GM19438 (cell line): Measurements from ENCODE around the gene SIM2.

Experiments
- ATAC-seq: cut with Tn5 transposase; IDR thresholded peaks from one replicate; pipeline ENCODE4 v1.9.1; 2021; ENCODE audit warnings: low read depth; ENCODE audit not compliant: unreplicated experiment

SIM2 gene

GRCh38 chr21:36732761-36733160 is 33.8 kb downstream of the SIM2 start:
- ATAC-seq, result no peak

GRCh38 chr21:36733857-36734256 is 34.9 kb downstream of the SIM2 start:
- no peak for ATAC-seq

DNA sequence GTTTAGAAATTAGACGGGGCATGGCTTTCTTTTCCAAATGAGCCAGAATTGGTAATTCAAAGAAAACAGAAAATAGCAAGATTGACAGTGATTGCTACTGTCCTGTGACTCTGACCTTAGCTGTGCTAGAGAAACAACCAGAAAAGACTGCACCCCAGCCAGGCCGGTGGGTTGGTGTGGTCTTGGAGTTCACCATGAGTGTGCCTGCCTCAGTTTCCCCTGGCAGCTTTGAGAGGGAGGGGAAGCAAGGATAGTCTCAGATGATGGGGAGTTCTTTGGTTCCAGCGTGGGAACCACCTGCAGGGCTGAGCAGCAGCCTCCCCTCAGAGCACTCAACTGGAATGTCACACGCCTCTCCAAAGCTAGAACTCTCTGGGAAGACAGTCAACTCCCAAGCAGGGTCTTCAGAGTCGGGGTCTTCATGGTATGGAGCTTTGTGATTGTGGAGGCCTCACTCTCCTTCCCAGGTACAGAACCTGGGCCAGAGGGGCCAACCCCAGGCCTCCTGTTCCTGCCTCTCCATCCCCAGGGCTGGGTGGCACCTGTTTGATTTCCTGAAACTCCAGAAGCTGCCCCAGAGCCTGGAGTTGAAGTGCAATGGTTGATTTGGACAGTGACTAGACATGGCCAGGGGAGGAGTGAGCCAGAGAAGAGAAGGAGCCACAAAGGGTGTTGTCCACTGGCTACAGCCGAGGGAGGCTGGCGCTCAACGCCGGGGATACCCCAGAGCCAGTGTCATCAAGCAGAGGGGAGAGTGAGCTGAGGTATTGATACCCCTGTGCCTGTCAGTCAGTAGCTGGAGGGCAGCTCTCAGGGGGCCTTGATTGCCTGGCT is 35.7 kb downstream of the SIM2 start:
- ATAC-seq, result no peak

GRCh38 chr21:36735201-36735515 is 36.2 kb downstream of the SIM2 start:
- ATAC-seq, result no peak

- ATAC-seq, result no peak
These were observed 36.9 kb downstream of the SIM2 start for GRCh38 chr21:36735724-36736320.

DNA sequence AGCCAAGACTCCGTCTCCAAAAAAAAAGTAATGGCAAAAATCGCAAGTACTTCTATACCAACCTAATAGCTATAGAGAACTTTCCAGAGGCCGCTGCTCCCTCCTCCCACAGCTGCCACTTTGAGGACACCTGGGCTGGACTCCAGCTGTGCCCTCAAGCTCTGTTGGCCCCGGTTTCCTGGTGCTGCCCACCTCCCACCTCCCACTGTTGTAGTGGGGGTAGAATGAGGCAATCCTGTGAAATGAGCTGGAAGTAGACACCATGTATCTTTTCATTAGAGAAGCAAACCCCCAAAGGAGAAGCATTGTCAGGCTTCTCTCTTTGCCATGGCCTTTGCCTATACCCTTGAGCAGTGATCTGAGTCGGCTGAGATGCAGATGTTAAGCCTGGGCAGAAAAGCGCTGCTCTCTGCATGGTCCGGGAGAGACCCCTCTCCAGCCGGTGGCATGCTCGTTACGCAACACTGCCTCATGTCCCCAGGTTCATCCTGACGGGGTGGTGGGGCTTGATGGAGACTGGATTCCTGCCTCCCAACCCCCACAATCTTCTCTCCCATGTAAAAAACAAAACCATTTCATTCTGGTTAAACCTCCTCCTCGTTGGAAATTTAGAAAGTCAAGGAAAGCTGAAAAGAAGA is 39.7 kb downstream of the SIM2 start:
- no peak for ATAC-seq

DNA sequence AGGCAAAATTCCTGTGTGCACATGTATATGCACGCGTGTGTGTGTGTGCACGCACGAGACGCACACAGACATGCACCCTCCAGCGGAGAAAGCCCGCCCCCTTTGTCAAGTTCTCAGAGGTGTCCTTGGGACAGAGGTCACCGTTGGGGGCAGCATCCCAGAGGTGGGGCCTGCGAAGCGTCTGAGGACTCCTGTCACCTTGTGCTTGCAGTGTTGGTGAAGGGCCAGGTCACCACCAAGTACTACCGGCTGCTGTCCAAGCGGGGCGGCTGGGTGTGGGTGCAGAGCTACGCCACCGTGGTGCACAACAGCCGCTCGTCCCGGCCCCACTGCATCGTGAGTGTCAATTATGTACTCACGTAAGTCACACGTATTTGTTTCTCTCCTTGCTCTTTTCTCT is 42.6 kb downstream of the SIM2 start:
- ATAC-seq, result no peak

- ATAC-seq, result no peak
These were observed 44.1 kb downstream of the SIM2 start for GRCh38 chr21:36743008-36743407.

DNA sequence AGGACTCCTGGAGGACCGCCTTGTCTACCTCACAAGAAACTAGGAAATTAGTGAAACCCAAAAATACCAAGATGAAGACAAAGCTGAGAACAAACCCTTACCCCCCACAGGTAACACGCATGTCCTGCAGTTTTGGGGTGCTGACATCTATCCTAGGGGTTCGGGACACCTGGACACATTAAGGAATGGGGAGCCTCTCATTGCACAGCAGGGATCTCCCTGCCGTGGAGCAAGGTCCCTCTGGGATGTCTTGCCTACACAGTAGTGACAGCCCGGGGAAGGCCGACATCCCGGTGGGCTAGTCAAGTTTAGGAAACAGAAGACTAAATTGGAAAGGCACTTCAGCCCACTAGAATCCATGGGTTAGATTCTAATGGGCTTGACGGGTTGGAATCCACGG is 44.5 kb downstream of the SIM2 start:
- ATAC-seq, result no peak

GRCh38 chr21:36744190-36744559 is 45.3 kb downstream of the SIM2 start:
- ATAC-seq, result no peak

GRCh38 chr21:36744560-36745231 is 45.8 kb downstream of the SIM2 start:
- no peak for ATAC-seq

- no peak for ATAC-seq
These were observed 46.5 kb downstream of the SIM2 start for GRCh38 chr21:36745459-36745858.

DNA sequence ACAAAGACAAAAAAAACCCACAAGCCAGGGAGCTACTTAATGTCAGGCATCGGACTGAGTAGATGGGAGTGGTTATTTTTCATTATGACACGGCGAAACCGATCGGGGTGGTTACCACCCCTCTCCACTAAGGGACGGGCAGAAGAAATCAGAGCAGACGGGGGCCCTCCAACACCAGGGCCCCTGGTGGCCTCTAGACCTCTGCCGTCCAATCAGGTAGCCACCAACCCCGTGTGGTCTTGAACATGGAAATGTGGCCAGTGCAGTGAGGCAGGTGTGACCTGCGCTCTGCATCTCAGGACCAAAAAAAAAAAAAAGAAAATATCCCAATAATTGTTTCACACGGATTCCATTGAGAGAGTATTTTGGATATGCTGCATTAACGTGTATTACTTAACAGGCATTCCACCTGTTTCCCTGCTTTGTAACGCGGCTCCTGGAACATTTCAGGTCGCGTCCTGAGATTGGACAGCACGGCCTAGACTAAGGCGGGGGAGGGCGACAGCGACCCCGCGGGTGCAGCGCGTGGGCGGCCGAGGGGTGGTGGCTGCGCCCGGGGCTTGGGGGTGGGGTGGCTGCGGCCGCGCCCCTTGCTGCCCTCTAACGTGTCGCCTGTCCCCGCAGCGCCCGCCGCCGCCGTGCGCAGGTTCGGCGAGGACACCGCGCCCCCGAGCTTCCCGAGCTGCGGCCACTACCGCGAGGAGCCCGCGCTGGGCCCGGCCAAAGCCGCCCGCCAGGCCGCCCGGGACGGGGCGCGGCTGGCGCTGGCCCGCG is 48.3 kb downstream of the SIM2 start:
- ATAC-seq, result no peak

- no peak for ATAC-seq
These were observed 49.0 kb downstream of the SIM2 start for GRCh38 chr21:36747815-36748383.

GRCh38 chr21:36749935-36750575 is 51.1 kb downstream of the SIM2 start:
- ATAC-seq, result no peak

DNA sequence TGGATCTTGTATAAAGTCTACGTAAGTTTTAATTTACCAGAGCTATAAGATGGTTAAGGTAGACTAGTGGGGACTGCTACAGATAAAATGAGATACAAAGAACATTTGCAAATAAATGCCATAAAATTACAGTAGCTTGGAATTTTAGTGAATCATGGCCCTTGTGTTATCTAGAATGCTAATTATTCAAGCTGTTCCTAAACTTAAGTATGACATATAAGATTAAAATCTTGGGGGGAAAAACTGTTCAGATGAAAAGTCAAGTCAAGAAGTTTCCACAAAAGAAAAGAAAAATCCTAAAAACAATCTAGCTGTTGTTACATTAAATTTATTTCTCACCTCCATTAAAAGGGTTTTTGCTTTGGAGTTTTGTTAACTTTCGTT is 51.7 kb downstream of the SIM2 start:
- ATAC-seq, result no peak

GRCh38 chr21:36751383-36751782 is 52.5 kb downstream of the SIM2 start:
- no peak for ATAC-seq

DNA sequence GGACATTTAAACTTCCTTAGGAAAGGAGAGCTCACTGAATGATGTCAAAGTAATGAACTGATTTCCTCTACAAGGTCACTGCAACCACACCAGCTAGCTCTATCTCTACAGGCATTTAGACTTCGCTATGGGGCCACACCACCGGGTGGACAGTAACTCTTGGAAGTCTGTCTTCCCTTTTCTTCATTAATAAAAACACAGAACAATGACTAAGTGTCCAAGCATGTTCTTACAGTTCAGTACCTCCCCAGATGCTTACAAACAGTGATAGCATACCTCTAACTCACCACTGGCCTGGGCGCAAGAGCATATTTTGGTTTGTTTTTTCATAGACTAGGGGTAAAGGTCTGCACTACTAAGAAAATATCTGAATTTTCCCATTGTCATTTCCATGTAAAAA is 54.6 kb downstream of the SIM2 start:
- ATAC-seq, result no peak

DNA sequence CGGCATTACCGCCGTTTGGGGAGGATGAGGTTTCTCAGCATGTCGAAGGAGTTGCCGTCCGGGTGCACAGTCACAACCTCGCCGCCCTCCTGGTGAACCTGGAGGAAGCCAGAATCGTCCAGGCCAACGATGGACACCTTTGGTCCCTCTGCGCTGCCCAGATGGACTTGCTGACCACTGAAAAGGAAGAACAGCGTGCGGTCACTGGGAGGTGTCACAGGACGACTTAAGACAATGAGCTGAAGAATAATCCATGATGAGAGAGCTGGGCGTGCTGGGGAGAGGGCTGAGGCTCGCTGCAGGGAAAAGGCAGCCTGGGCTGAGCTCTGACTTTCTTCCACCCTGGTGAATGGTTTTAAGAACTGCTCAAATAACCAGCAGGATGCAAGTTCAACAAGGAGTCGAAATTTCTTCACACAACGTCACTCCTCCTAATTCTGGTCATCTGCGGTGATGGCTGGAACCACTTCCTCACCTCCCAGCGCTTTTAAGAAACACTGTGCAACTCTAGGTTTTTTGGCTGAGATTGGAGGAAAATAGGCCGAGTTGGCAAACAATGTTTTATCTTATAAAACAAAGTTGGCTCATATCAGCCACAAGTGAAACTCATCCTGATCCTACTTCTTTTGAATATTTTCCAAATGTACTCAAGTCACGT is 55.5 kb downstream of the SIM2 start:
- no peak for ATAC-seq
